HG03064 (cell line): ENCODE data around the gene TWF2.

ENCODE experiments used
- ATAC-seq: cut with Tn5 transposase; IDR thresholded peaks from one replicate; pipeline ENCODE4 v1.9.1; 2021; ENCODE audit warnings: low read depth; ENCODE audit not compliant: unreplicated experiment

Gene TWF2

DNA sequence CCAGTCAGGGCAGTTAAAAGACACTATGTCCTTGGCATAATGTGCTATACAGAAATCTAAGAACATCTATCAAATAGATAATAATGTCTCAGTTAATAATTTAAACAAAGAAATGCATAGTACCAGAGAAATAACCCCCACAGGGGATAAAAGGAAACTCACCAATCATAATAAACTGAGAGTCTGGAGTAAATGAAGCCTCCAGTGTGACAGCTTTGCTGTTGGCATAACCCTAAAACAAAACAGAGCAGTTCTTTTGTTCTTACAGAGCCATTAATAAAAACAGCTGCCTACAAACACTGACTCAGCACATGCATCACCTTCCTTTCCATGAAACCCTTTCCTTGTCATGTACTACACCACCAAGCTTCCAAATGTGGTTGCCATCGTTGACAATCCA lies 20.1 kb upstream of the TWF2 start:
- no peak for ATAC-seq

DNA sequence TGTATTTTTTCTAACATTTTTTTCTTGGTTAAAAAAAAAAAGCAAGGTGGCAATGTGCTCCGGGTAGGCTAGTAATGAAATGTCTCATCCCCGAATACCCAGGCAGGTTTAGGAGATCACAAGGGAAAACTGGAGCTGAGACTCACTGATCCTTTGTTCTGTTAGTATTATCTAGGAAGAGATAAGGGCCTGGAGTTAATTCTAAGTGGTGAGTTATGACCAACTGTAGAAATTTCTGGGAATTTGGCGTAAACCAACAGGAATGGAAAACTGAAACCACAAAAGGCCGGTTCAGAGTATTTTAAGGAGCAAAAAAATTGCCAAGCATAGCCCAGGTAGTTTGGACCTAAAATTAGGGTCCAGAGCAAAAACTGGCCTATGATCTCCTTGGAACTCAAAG lies 19.0 kb upstream of the TWF2 start:
- ATAC-seq, result no peak

DNA sequence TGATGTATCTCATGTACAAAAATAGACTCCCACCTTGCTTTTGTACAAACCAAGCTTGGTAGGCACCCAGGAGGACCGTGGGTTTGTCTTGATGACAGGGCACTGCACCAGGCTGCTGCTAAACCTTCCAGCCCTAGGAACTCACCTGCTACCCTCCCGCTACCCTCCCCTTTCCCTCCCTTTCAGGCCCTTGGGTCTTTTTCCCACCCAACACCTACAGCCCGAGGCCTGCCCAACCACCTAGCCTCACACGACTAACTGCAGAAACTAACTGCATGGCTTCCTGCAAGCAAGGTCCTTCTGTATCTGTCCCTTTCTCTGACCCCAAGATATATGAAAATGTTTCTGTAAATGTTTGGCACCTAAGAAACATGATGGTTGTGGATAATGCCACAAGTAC lies 17.7 kb upstream of the TWF2 start:
- no peak for ATAC-seq

DNA sequence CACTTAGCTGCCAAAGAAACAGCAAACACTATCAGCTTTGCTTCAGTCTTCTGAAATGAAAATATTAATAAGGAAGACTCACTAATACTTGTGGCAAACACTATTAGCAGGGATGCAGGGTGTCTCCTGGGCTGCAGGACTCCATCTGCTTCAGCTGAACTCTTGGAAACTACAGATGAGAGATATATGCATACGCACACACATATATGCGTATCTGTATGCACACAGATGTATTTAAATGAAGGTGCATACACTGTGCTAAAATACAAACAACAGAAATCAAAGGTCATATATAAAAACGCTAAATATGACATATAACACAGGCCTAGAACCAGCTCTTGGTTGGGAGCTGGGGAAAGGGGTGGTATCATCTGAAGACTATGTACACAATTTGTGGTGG lies 17.2 kb upstream of the TWF2 start:
- ATAC-seq, result no peak

DNA sequence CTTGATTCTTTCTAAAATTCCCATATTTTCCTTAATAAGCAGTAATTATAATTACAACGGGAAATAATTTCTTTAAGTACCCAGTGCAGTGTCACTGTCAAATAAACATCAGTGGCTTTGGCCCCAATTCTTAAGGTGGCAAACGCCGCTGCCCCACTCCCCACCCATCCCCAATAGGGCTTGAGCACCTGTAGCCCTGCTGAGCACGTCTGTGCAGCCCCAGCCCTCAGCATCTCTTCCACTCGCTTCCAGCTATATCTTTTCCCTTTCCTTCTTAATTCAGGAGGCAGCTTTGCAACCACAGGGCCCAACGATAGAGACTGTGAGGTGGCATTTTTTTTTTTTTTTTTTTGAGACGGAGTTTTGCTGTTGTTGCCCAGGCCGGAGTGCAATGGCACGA lies 15.7 kb upstream of the TWF2 start:
- no peak for ATAC-seq

DNA sequence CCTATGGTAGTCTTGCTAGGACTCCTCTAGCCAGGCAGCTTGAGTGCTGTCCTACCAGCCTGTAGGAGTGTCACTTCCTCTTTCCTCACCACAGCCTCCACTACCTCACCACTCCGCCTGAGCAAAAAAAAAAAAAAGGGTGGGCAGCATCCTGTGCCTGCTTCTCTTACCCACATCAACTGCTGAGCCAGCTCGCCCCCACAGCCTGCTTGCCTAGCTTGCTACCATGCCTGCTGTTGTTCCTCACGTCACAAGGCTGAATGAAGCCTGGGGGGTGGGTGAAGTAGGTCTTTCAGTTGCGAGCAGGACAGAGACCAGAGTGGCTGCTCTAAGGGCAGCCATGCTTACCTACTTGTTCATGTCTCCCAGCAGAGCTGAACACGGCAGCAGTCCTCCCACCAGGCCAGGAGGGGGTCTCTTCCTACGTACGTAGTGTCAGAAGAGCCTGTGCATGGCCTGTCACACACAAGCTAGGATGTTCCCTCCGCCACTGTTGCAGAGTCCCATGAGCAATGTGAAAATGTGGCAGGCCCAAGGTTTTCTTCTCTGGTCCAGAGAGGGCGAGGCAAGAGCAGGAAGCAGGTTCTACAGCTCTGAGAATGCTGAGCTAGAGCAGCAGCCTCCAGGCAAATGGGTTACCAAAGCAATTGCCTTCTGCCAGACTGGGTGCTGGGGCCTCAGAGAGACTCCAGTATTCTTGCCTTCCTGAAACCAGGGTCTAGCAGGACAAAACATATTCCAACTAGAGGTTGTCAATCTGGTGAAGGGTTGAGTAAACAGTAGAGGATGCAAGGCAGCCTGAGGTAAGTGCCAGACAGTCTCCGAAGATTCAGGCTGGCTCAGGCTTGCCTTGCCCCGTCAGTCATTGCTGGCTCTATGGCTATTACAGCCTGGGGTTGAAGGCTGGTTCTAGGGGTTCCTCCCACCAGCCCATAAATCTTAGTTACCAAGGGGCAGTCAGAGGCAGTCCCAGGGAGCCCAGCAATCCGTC lies 14.7 kb upstream of the TWF2 start:
- ATAC-seq, result peak; percentile 93

DNA sequence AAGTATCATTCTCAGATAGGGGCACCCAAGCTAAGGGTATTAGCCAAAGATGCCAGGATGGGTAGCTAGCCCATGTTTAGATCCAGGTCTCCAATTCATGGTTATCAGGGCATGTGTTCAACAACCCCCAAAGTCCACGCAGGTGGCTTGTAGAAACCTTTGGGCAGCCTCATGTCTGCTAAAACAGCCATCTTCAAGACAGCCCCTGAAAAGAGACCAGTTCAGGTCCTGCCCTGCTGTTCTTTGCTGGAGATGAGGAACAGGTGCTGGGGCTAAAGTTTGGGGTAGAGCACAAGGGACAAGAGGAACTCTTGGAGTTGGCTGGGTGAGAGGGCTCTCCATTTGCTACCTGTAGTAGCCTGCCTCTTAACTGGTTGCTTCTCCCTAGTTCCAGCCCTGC lies 11.2 kb upstream of the TWF2 start:
- no peak for ATAC-seq

DNA sequence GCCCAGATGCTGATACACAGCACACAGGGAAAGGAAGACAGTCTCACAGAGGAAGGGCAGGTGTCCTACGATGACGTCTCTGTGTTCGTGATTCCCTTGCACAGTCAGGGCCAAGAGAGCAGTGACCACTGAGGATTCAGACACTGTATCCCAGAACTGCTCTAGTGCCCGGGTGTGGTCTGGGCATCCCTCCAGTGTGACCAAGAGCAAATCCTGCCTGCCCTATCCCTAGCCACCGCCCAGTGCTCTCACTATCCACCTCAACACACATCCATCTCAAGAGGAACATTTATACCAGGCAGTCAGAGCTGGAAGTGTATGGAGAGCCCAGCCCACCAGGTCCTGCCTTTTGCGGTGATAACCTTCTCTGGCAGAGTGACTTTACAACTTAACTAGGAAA lies 10.7 kb upstream of the TWF2 start:
- ATAC-seq, result no peak

DNA sequence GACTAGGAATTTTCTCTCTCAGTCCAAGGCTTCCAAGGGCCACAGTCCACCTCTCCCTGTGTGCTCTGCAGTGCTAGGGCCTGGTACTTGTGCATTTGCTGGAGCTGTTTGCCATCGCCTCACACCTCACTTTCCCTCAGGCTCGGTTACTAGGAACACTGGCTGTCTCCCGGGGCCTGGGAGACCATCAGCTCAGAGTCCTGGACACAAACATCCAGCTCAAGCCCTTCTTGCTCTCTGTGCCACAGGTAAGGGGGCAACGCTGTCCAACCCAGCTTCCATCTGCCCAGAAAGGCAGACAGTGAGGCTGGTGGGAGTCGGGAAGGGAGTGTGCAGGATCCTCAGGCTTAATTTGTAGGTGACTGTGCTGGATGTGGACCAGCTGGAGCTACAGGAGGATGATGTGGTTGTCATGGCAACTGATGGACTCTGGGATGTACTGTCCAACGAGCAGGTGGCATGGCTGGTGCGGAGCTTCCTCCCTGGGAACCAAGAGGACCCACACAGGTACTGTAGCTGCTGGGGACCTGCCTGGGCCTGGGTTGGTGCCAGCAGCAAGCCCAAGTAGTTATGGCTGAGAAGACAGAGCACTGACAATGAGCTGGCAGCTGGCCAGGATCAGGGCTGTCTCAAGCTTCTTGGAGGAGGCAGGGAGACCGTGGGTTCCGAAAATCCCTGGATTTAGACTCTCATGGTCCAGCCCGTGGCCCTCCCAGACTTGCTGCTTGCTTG lies 10.0 kb upstream of the TWF2 start:
- ATAC-seq, result no peak

DNA sequence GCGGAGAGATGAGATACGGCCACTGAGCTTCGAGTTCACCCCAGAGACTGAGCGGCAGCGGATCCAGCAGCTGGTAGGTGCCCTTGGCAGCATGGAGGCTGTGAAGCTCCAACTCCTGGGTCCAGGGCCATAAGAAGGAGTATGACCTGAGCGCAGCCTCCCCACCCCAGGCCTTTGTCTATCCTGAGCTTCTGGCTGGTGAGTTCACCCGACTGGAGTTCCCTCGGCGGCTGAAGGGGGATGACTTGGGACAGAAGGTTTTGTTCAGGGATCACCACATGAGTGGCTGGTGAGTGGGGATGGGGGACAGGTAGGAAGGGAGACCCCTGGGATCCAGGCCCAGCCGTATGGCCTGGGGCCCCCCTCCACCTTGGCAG lies 9.2 kb upstream of the TWF2 start:
- no peak for ATAC-seq

DNA sequence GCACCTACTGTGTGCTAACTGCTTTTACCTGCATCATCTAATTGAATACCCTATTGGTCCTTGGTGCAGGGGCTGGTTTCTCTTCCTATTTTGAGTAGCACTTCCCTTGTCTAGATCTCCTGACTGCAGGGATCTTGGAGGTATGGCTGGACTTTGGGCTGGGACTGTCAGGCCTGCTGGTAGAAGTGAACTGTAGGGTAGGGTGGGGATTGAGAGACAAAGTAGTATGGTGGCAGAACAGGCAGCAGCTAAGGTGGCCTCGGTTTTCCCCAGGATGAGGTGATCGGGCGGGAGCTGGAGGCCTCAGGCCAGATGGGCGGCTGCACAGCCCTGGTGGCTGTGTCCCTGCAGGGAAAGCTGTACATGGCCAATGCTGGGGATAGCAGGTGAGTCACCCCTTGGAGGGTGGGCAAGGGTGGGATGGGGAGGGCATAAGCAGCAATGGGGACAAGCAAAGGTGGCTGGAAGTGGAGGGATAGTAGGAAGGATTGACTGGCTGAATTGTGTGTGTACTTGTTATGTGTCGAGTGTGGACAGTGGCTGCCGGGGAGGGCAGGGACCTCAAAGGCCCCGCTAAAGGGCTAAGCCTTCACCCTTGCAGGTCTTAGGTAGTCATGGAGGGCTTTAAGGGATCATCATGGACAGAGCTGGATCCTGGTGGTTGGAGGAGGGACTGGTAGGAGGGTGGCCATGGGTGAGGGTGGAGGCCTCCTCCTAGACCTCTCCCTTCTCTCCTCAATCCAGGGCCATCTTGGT lies 8.6 kb upstream of the TWF2 start:
- no peak for ATAC-seq

DNA sequence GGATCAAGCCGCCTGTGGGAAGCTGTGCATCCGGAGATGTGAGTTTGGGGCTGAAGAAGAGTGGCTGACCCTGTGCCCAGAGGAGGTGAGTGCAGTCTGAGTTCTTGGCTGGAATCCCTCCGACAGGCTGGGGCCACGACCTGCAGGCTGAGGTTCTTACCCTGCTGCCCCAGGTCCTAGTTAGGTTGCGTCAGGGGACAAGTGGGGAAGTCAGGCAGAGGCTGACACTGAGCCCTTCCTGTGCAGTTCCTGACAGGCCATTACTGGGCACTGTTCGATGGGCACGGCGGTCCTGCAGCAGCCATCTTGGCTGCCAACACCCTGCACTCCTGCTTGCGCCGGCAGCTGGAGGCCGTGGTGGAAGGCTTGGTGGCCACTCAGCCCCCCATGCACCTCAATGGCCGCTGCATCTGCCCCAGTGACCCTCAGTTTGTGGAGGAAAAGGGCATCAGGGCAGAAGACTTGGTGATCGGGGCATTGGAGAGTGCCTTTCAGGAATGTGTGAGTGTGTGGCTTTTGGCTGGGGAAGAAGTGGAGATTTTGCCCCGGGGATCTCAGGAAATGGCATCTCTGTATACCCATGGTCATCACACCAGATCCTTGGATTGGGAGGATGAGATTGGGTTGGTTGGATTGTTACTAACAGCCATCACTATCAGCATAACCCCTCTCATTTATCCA lies 7.9 kb upstream of the TWF2 start:
- ATAC-seq, result no peak

DNA sequence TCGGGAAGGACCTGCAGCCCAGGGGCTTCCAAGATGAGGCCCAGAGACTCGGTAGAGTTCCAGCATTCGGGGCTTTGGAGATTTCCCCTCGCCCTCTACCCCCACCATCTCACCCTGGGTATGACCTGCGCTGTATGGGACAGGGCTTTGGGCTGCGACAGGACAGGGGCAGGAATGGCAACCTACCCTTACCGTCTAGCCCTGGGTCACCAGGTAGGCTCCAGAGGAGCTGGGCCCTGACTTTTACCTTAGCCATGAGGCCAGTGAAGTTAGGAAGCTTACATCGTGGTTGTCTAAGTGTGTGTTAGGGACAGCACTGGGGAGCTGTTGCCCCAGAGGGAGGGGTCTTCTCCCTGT lies 7.3 kb upstream of the TWF2 start:
- ATAC-seq, result no peak

DNA sequence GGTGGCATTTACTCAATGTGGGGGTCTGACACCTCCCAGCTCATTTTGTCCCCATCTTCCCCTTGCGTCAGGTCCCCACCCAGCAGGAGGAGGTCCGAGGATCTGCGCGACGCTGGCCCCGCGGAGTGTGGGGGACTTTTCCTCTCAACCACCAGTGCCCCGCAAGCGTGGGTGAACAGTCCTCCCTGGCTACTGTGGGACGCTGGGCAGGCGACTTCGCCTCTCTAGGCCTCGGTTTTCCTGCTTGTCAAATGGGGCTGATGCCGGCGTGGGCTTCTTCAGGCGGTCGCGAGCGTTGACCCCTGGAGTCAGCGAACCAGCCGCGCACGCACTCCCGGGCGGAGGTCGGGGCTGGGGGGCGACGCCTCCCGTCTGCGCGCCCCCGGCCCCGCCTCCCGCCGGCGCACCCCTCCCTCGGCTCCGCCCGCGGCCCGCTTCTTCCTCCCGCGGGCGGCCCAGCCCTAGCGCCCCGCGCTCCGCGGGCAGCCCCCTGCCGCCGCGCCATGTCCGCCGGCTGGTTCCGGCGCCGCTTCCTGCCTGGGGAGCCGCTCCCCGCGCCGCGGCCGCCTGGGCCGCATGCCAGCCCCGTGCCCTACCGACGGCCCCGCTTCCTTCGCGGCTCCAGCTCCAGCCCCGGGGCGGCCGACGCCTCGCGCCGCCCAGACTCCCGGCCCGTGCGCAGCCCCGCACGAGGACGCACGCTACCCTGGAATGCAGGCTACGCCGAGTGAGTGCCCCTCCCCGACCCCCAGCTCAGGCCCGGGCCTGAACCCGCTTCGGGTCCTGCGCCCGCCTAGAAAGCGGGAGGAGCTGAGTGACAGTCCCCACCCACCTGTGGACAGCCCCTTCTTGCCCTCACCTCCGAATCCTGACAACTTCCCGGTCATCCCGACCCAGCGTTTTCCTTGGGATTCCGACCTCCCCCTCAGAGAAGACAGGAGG lies 6.6 kb upstream of the TWF2 start, which contains the start of gene PPM1M:
Gene PPM1M (plus strand): TSS at position 438 of the 942 bp plus-strand sequence. CDS start 66 bp downstream, at position 504.
- ATAC-seq, result no peak

DNA sequence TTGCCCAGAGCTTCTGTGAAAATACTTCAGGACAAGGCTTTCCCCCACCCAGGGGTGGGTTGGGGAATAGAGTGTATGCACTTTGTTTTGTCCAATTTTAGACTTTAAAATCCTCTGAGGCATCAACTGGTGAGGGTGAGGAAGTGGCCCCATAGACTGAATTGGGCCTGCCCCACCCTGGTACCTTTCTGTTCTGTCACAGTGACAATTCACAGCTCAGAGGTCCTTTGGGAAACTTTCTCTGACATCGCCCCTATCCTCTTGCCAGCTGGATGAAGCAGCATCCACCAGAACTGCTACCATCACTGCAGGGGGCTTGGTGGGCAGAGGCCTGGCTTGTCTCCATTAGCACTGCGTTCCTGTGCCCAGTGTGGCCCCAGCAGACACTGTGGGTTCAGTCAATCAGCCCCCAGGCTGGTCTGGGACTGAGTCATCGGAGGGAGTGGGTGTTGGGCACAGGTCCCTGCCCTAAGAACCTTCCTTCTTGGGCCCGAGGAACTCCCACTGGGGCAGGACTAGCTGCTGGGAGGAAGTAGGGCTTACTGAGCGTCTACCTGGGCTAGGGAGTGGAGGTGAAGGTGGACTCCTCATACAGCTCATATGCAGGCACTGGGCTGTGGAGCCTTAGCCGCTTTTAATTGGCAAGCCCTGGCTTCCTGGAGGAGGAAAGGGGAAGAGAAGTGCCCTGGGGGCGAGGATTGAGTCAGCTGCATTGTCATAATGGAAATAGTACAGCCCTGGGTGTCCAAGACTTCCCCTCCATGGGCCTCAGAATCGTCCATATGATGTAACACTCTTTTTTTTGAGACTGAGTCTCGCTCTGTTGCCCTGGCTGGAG lies 5.1 kb upstream of the TWF2 start:
- no peak for ATAC-seq

DNA sequence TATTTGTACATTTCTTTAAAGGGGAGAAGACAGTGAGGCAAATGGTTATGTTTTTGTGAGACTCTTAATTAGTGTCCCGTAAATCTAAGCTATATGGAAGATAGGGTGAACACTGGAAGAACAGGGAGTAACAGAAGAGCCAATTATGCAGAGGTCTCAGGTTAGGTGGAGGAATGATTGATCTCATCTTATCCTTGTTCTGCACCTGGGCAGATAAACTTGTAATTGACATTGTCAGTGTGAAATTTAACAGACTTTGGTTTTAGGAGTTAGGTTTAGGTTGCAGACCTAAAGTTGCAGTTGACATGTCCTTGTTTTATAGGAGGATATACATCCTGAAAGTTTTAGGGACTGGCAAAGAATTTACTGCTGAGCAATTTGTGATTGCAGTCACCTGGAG lies 3.1 kb upstream of the TWF2 start:
- no peak for ATAC-seq

DNA sequence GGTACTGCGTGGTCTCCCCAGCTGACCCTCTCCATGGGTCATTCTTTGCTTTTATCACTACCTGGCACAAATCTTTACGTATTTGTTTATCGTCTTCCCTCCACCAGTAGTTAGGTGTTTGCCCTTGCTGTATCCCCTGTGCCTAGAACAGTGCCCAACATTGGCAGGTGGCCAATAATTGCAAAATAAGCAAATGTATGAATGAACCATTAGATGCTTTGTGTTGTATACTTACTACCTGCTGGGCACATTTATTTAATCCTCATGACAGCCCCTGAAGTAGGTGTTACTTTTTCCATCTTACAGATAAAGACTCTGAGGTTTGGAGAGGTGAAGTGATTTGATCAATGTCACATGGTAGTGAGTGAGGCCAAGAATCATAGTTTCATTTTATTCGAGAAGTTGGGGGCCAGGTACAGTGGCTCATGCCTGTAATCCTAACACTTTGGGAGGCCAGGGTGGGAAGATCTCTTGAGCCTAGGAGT lies 2.0 kb upstream of the TWF2 start:
- no peak for ATAC-seq

DNA sequence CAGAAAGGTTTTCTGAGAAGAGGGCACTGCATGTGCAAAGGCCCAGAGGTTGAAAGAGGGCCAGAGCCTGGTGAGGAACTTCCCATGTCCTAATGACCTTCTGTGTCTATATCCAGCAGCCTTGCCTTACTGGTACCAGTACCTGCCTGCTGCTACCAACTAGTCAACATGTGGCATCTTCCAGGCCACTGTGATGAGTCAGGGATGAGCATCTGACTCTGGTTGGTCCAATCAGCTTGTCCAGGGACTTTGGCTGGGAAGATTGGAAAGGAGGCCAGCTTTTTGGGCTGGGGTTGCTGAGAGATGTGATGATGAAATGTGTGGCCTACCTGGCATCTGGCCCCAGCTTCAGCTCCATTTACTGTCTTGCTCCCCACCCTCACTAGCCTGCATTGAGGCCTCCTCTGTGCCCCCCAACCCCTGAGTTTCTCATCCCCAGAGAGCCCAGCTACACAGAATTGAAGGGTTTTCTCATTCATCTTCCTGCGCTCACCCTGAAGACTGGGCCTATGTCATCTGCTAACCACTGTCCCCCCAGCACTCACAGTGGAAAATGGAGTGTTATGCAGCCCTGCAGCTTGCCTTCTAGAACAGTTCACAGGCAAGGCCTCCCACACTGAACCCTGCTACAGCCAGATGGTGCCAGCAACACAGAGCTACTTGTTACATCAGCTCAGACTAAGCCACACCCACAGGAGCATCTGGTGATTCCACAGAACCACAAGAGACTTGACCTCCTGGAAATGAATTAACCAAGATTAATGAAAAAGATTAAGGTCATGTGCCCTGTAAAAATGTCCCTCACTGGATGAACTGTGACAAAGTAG lies 1.3 kb upstream of the TWF2 start:
- ATAC-seq, result no peak
